H1 (cell line): Measurements from ENCODE around the gene SLC35F1. TPM values are rescaled to one million over a fixed set of nuclear protein-coding genes. Genes with fewer than 3 reads are reported as not detected.

Experiments
- CBX5 ChIP-seq: fragments of 300-800, 300-1000 bp; sonication (generic); IDR thresholded peaks from 2 replicates; pipeline ENCODE4 v1.7.1; 2016; ENCODE audit warnings: antibody characterized with exemption, low read length, low read depth
- CBX8 ChIP-seq: fragments of 300-800, 300-1000 bp; sonication (generic); IDR thresholded peaks from 2 replicates; pipeline ENCODE4 v1.7.1; 2016; ENCODE audit warnings: low read depth, low read length, borderline replicate concordance
- CHD7 ChIP-seq: fragments of 300-600 bp; sonication (generic); IDR thresholded peaks from 2 replicates; pipeline ENCODE4 v1.7.1; 2012; ENCODE audit warnings: low read length, moderate library complexity, mild to moderate bottlenecking, inconsistent platforms; ENCODE audit not compliant: insufficient replicate concordance
- E2F6 ChIP-seq: IDR thresholded peaks from 2 replicates; pipeline ENCODE4 v1.6.1; 2012; ENCODE audit warnings: inconsistent platforms
- KDM4A ChIP-seq: IDR thresholded peaks from one replicate; pipeline ENCODE4 v1.7.1; 2012; ENCODE audit warnings: low read depth, mild to moderate bottlenecking, moderate library complexity, low read length, inconsistent platforms; ENCODE audit not compliant: severe bottlenecking
- NANOG ChIP-seq: IDR thresholded peaks from 2 replicates; pipeline ENCODE4 v1.6.1; 2011; ENCODE audit warnings: low read length, low read depth, mild to moderate bottlenecking, inconsistent platforms; ENCODE audit not compliant: insufficient read depth, poor library complexity, severe bottlenecking
- RBBP5 ChIP-seq: IDR thresholded peaks from 2 replicates; pipeline ENCODE4 v1.7.1; 2012; ENCODE audit warnings: low read depth, mild to moderate bottlenecking, inconsistent platforms, low read length, moderate library complexity, borderline replicate concordance
- SIN3A ChIP-seq, 2 experiments: IDR thresholded peaks in 1 of 2; conservative IDR thresholded peaks in 1 of 2; 2 replicates each; pipeline ENCODE4 v1.6.1; 2011 to 2012; ENCODE audit warnings: low read length in 2 of 2, improper control_type of control experiment in 1 of 2, low read depth in 1 of 2, mild to moderate bottlenecking in 1 of 2
- USF2 ChIP-seq: IDR thresholded peaks from 2 replicates; pipeline ENCODE4 v1.6.1; 2011; ENCODE audit warnings: low read length, improper control_type of control experiment
- polyA plus RNA-seq, 7 experiments: library from polyadenylated mRNA; depleted of rRNA in 3 of 7; stranded (reverse) in 5 of 7; unstranded in 2 of 7; fragments of >200 nt in 5 of 7; fragments of 200-250 nt in 2 of 7; gene quantifications; 1 replicate in 5 of 7; 2 replicates in 1 of 7; 4 replicates in 1 of 7; pipeline versions ENCODE4 v1.2.1 to v1.2.3, GENCODE V29; 2011 to 2013; ENCODE audit warnings: missing spikeins in 2 of 7, mixed read lengths in 2 of 7
- total RNA-seq: library from RNA; stranded (reverse); fragmentation: NEBNext Ultra II Directional; extraction: Animal tissue kit (Norgen Biotek cat#: 25700); gene quantifications from 2 replicates; pipeline ENCODE4 v1.2.1, GENCODE V29; 2021

Gene SLC35F1
- total and polyA plus RNA-seq, 2 of the 8 experiments (the other 6 are each of a cell fraction or from before 2014, with no cell fraction given): 7.0 to 10.0 TPM

GRCh38 chr6:117929501-117929900 is 22.4 kb downstream of the SLC35F1 start (continued):
- TF ChIP-seq CHD7 (no peak), RBBP5 (no peak), SIN3A (conservative IDR thresholded peaks at IDR 0.05 in 1 of 2, IDR thresholded peaks at IDR 0.05 in 1 of 2; ENCODE audit: low read depth in 1 of 2, low read length in 2 of 2) (no peak), USF2 (no peak), KDM4A (no peak), CBX5 (no peak), CBX8 (no peak), E2F6 (no peak), NANOG (no peak)
